ENCODE results near the gene FAM151B. TPM values are rescaled to one million over a fixed set of nuclear protein-coding genes. Genes with fewer than 3 reads are reported as not detected.

Gene FAM151B
- total RNA-seq, 1 experiment from 2014 or later: 2.4 TPM

DNA sequence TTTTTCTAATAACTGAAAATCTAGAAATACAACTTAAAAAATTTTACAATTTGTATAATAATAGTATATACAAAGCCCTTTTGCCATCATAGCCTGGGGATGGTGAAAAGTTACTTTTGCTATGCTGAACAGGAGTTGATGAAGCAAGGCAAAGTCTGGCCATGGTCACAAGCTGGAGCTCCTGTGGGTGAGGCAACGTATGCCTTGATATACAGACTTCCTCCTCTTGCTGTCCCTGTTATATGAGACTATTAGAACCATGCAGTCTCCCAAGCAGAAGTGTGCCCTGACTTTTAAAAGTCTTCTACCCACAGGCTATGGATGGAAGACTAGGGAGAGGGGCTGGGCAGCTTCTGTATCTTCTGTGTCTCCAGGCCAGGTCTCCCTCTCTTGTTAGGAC is 15.7 kb downstream of the FAM151B start:
- H3K4me3 Mint-ChIP-seq (ENCODE audit: unreplicated experiment): no peak overlapping the region
- TF ChIP-seq CTCF (IDR thresholded peaks at IDR 0.05; ENCODE audit: insufficient read depth in 1 of 2, low read depth in 1 of 2, low read length in 1 of 2, severe bottlenecking in 1 of 2, unreplicated experiment in 1 of 2): no peak
- intact Hi-C loops (cut with micrococcal nuclease; ENCODE audit: unreplicated experiment): no loop called here
- no peaks in the 10 kb centered on the region for H3K4me1 ChIP-seq
- H3K27ac Mint-ChIP-seq (ENCODE audit: unreplicated experiment): no peak overlapping the region
- H3K36me3 ChIP-seq (ENCODE audit: control insufficient read depth, insufficient read depth, low read length): no peaks in the 10 kb centered on the region
- H3K27me3 Mint-ChIP-seq (ENCODE audit: insufficient read depth, unreplicated experiment): no peaks in the 10 kb centered on the region
- no TSS peak for BruUV-seq (replicated peaks)
- H3K27me3 ChIP-seq (replicated peaks; ENCODE audit: control insufficient read depth, insufficient read depth, low read length): no peaks in the 10 kb centered on the region
- H3K9me3 ChIP-seq: no peaks in the 10 kb centered on the region
- H3K36me3 Mint-ChIP-seq (ENCODE audit: insufficient read depth, unreplicated experiment): no peaks in the 10 kb centered on the region
- H3K9me3 Mint-ChIP-seq (ENCODE audit: unreplicated experiment): no peaks in the 10 kb centered on the region
- no peak for DNase-seq
- POLR2A ChIA-PET: no interaction called here
- H3K4me3 ChIP-seq (ENCODE audit: low read depth, low read length): no peak overlapping the region
- no peaks in the 10 kb centered on the region for H3K4me1 Mint-ChIP-seq (ENCODE audit: low read depth, unreplicated experiment)
- CTCF ChIA-PET: no interaction called here

- H3K4me3 Mint-ChIP-seq (ENCODE audit: unreplicated experiment): no peak overlapping the region
Observed at GRCh38 chr5:80504833-80505232, 16.9 kb downstream of the FAM151B start.

DNA sequence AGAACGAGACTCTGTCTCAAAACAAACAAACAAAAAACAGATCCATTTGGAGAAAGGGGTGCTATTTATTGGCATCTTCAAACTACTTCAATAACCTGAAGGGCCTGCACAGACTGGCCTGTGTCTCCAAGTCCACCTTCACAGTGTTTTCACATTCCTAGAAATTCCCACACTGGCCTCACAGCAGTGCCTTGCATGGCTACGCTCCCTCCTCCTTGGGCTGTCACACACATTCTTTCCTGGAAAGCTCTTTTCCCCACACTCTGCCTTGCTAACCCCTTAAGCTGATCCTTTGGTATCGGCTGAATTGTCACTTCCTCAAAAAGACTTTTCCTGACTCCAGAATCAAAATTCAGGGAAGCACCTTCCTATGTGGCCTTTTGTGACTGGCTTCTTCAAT is 19.8 kb downstream of the FAM151B start:
- Mint-ChIP-seq H3K27ac (ENCODE audit: unreplicated experiment) (no peak overlapping the region), H3K36me3 (ENCODE audit: insufficient read depth, unreplicated experiment) (no peaks in the 10 kb centered on the region), H3K27me3 (ENCODE audit: insufficient read depth, unreplicated experiment) (no peaks in the 10 kb centered on the region), H3K9me3 (ENCODE audit: unreplicated experiment) (no peaks in the 10 kb centered on the region), H3K4me3 (ENCODE audit: unreplicated experiment) (no peak overlapping the region), H3K4me1 (ENCODE audit: low read depth, unreplicated experiment) (no peaks in the 10 kb centered on the region)
- no peaks in the 10 kb centered on the region for H3K36me3 ChIP-seq (ENCODE audit: control insufficient read depth, insufficient read depth, low read length)
- H3K27me3 ChIP-seq (replicated peaks; ENCODE audit: control insufficient read depth, insufficient read depth, low read length): no peaks in the 10 kb centered on the region
- TF ChIP-seq CTCF (IDR thresholded peaks at IDR 0.05; ENCODE audit: insufficient read depth in 1 of 2, low read depth in 1 of 2, low read length in 1 of 2, severe bottlenecking in 1 of 2, unreplicated experiment in 1 of 2): no peak
- no peaks in the 10 kb centered on the region for H3K9me3 ChIP-seq
- intact Hi-C loops (cut with micrococcal nuclease; ENCODE audit: unreplicated experiment): no loop called here
- no peaks in the 10 kb centered on the region for H3K4me1 ChIP-seq
- ChIA-PET POLR2A (no interaction called here), CTCF (no interaction called here)
- no peak overlapping the region for H3K4me3 ChIP-seq (ENCODE audit: low read depth, low read length)
- no TSS peak for BruUV-seq (replicated peaks)
- no peak for DNase-seq

More at GRCh38 chr5:80504833-80505232, 16.9 kb downstream of the FAM151B start:
- Mint-ChIP-seq H3K27ac (ENCODE audit: unreplicated experiment) (no peak overlapping the region), H3K36me3 (ENCODE audit: insufficient read depth, unreplicated experiment) (no peaks in the 10 kb centered on the region), H3K27me3 (ENCODE audit: insufficient read depth, unreplicated experiment) (no peaks in the 10 kb centered on the region), H3K9me3 (ENCODE audit: unreplicated experiment) (no peaks in the 10 kb centered on the region), H3K4me1 (ENCODE audit: low read depth, unreplicated experiment) (no peaks in the 10 kb centered on the region)
- no TSS peak for BruUV-seq (replicated peaks)
- ChIA-PET POLR2A (no interaction called here), CTCF (no interaction called here)
- intact Hi-C loops (cut with micrococcal nuclease; ENCODE audit: unreplicated experiment): no loop called here
- Histone ChIP-seq H3K36me3 (ENCODE audit: control insufficient read depth, insufficient read depth, low read length) (no peaks in the 10 kb centered on the region), H3K4me3 (ENCODE audit: low read depth, low read length) (no peak overlapping the region), H3K9me3 (no peaks in the 10 kb centered on the region), H3K4me1 (no peaks in the 10 kb centered on the region), H3K27me3 (replicated peaks; ENCODE audit: control insufficient read depth, insufficient read depth, low read length) (no peaks in the 10 kb centered on the region)
- TF ChIP-seq CTCF (IDR thresholded peaks at IDR 0.05; ENCODE audit: insufficient read depth in 1 of 2, low read depth in 1 of 2, low read length in 1 of 2, severe bottlenecking in 1 of 2, unreplicated experiment in 1 of 2): no peak
- no peak for DNase-seq

Measured in Caco-2 (cell line).